AG09319 (cell line): ENCODE data around the gene ID2.

Experiments used
- DNase-seq: peaks from one replicate; pipeline ENCODE4 v3.0.0-alpha.2; 2010; ENCODE audit warnings: low read depth; ENCODE audit errors: extremely low read depth
- CTCF ChIP-seq: IDR thresholded peaks from 2 replicates; pipeline ENCODE4 v1.5.1; 2011; ENCODE audit warnings: low read depth, mild to moderate bottlenecking, inconsistent platforms, low read length, moderate library complexity

ID2 gene

GRCh38 chr2:8643250-8643995 lies 38.4 kb upstream of the ID2 start:
- no peak for DNase-seq
- TF ChIP-seq CTCF: no peak

GRCh38 chr2:8643996-8644356 lies 37.9 kb upstream of the ID2 start:
- TF ChIP-seq CTCF: no peak
- no peak for DNase-seq

GRCh38 chr2:8644605-8645175 lies 37.2 kb upstream of the ID2 start:
- TF ChIP-seq CTCF: no peak
- no peak for DNase-seq

GRCh38 chr2:8645176-8645831 lies 36.6 kb upstream of the ID2 start:
- TF ChIP-seq CTCF: no peak
- no peak for DNase-seq

- TF ChIP-seq CTCF: no peak
- no peak for DNase-seq
Observed at GRCh38 chr2:8646731-8647461, 35.0 kb upstream of the ID2 start.

- DNase-seq: no peak
- TF ChIP-seq CTCF: no peak
Observed at GRCh38 chr2:8647462-8647857, 34.4 kb upstream of the ID2 start.
